WTC11 (cell line): ENCODE results near the gene THSD8. TPM values are rescaled to one million over a fixed set of nuclear protein-coding genes. Genes with fewer than 3 reads are reported as not detected.
A peak's percentile ranks its signal among the peaks of the same experiment; 100 is the strongest.

ENCODE experiments used
- ATAC-seq: fragments of 200-7000 bp; cut with Tn5 transposase; 2 replicates; pipeline ENCODE4 v1.10.0; 2021; ENCODE audit warnings: mild to moderate bottlenecking, moderate library complexity
- CTCF ChIA-PET: fragments of 300-600 bp; sonication (Branson Sonifier 250); formaldehyde crosslinking; loops from one replicate; lab custom pipeline; 2021; ENCODE audit warnings: antibody characterized with exemption; lab: Charles Lee
- POLR2A ChIA-PET: fragments of 350-600 bp; sonication (Branson Sonifier 250); formaldehyde crosslinking; loops from one replicate; lab custom pipeline; 2021; ENCODE audit warnings: antibody characterized with exemption; lab: Charles Lee
- DNase-seq: peaks from one replicate; pipeline ENCODE4 v3.0.0; 2021; ENCODE audit warnings: low spot score
- H3K27ac Mint-ChIP-seq: 2 replicates; pipeline ENCODE4 v1.8.0; 2021; ENCODE audit warnings: mixed read lengths
- H3K27me3 Mint-ChIP-seq: 2 replicates; pipeline ENCODE4 v1.8.0; 2021; ENCODE audit warnings: low read depth, mild to moderate bottlenecking, moderate library complexity, mixed read lengths
- H3K36me3 Mint-ChIP-seq: 2 replicates; pipeline ENCODE4 v1.8.0; 2021; ENCODE audit warnings: mixed read lengths
- H3K4me1 Mint-ChIP-seq: 2 replicates; pipeline ENCODE4 v1.8.0; 2022; ENCODE audit warnings: mixed read lengths
- H3K4me3 Mint-ChIP-seq: 2 replicates; pipeline ENCODE4 v1.8.0; 2021; ENCODE audit warnings: mild to moderate bottlenecking, moderate library complexity, mixed read lengths
- H3K9me3 Mint-ChIP-seq: 2 replicates; pipeline ENCODE4 v1.8.0; 2021; ENCODE audit warnings: mixed read lengths
- CREB1 ChIP-seq: sonication (generic); formaldehyde crosslinking; IDR thresholded peaks from 2 replicates; pipeline ENCODE4 v1.8.0; 2023; ENCODE audit warnings: mild to moderate bottlenecking, missing genetic modification reagents
- JAZF1 ChIP-seq: fragments of 250-450 bp; sonication (Bioruptor Pico); IDR thresholded peaks from 2 replicates; pipeline ENCODE4 v1.9.0; 2021; ENCODE audit warnings: moderate library complexity, mild to moderate bottlenecking, inconsistent platforms
- JUN ChIP-seq: sonication (generic); formaldehyde crosslinking; IDR thresholded peaks from 2 replicates; pipeline ENCODE4 v1.8.0; 2023; ENCODE audit warnings: mild to moderate bottlenecking, missing genetic modification reagents
- KAT7 ChIP-seq: sonication (generic); formaldehyde crosslinking; IDR thresholded peaks from 2 replicates; pipeline ENCODE4 v1.8.1; 2023; ENCODE audit warnings: missing genetic modification reagents, mild to moderate bottlenecking, borderline replicate concordance
- MYBL2 ChIP-seq: sonication (generic); formaldehyde crosslinking; IDR thresholded peaks from 2 replicates; pipeline ENCODE4 v1.8.1; 2023; ENCODE audit warnings: mild to moderate bottlenecking, moderate library complexity, missing genetic modification reagents
- NFATC4 ChIP-seq: fragments of 250-450 bp; sonication (Bioruptor Pico); IDR thresholded peaks from 2 replicates; pipeline ENCODE4 v1.9.0; 2021; ENCODE audit warnings: mild to moderate bottlenecking
- NR2C2 ChIP-seq: sonication (generic); formaldehyde crosslinking; IDR thresholded peaks from 2 replicates; pipeline ENCODE4 v1.8.0; 2022; ENCODE audit warnings: mild to moderate bottlenecking, missing genetic modification reagents
- PRDM15 ChIP-seq: sonication (generic); formaldehyde crosslinking; IDR thresholded peaks from 2 replicates; pipeline ENCODE4 v1.8.0; 2022; ENCODE audit warnings: missing genetic modification reagents
- TCF7 ChIP-seq: sonication (generic); formaldehyde crosslinking; IDR thresholded peaks from 2 replicates; pipeline ENCODE4 v1.8.0; 2022; ENCODE audit warnings: mild to moderate bottlenecking, low read depth, missing genetic modification reagents, moderate library complexity
- ZBTB21 ChIP-seq: sonication (generic); formaldehyde crosslinking; IDR thresholded peaks from 2 replicates; pipeline ENCODE4 v1.8.1; 2023; ENCODE audit warnings: mild to moderate bottlenecking, missing genetic modification reagents, borderline replicate concordance
- ZNF121 ChIP-seq: sonication (generic); formaldehyde crosslinking; IDR thresholded peaks from 2 replicates; pipeline ENCODE4 v1.8.0; 2023; ENCODE audit warnings: missing genetic modification reagents
- ZNF281 ChIP-seq: sonication (generic); formaldehyde crosslinking; IDR thresholded peaks from 2 replicates; pipeline ENCODE4 v1.8.0; 2023; ENCODE audit warnings: mild to moderate bottlenecking, missing genetic modification reagents
- ZNF396 ChIP-seq: fragments of 250-450 bp; sonication (Bioruptor Pico); IDR thresholded peaks from 2 replicates; pipeline ENCODE4 v1.8.0; 2021; ENCODE audit warnings: mild to moderate bottlenecking, moderate library complexity, borderline replicate concordance
- total RNA-seq: library from RNA; stranded (reverse); gene quantifications from 3 replicates; pipeline ENCODE4 v1.2.3, GENCODE V29; 2021
- TF ChIP-seq, protein P1 (sequence below): sonication (generic); formaldehyde crosslinking; conservative IDR thresholded peaks from 2 replicates; pipeline ENCODE4 v1.8.1; 2023; ENCODE audit warnings: mild to moderate bottlenecking, low read depth, missing genetic modification reagents, moderate library complexity
- TF ChIP-seq, protein P2 (sequence below): sonication (generic); formaldehyde crosslinking; IDR thresholded peaks from 2 replicates; pipeline ENCODE4 v1.8.1; 2023; ENCODE audit warnings: mild to moderate bottlenecking, missing genetic modification reagents, borderline replicate concordance
- TF ChIP-seq, protein P3 (sequence below): sonication (generic); formaldehyde crosslinking; IDR thresholded peaks from 2 replicates; pipeline ENCODE4 v1.8.1; 2023; ENCODE audit warnings: mild to moderate bottlenecking, moderate library complexity, missing genetic modification reagents
- TF ChIP-seq, protein P4 (sequence below): sonication (generic); formaldehyde crosslinking; IDR thresholded peaks from 2 replicates; pipeline ENCODE4 v1.8.0; 2022; ENCODE audit warnings: mild to moderate bottlenecking, missing genetic modification reagents
- TF ChIP-seq, protein P5 (sequence below): sonication (generic); formaldehyde crosslinking; IDR thresholded peaks from 2 replicates; pipeline ENCODE4 v1.8.1; 2022; ENCODE audit warnings: mild to moderate bottlenecking, missing genetic modification reagents, moderate library complexity, borderline replicate concordance

The THSD8 gene
- total RNA-seq, 1 experiment from 2014 or later = 30.1 TPM

DNA sequence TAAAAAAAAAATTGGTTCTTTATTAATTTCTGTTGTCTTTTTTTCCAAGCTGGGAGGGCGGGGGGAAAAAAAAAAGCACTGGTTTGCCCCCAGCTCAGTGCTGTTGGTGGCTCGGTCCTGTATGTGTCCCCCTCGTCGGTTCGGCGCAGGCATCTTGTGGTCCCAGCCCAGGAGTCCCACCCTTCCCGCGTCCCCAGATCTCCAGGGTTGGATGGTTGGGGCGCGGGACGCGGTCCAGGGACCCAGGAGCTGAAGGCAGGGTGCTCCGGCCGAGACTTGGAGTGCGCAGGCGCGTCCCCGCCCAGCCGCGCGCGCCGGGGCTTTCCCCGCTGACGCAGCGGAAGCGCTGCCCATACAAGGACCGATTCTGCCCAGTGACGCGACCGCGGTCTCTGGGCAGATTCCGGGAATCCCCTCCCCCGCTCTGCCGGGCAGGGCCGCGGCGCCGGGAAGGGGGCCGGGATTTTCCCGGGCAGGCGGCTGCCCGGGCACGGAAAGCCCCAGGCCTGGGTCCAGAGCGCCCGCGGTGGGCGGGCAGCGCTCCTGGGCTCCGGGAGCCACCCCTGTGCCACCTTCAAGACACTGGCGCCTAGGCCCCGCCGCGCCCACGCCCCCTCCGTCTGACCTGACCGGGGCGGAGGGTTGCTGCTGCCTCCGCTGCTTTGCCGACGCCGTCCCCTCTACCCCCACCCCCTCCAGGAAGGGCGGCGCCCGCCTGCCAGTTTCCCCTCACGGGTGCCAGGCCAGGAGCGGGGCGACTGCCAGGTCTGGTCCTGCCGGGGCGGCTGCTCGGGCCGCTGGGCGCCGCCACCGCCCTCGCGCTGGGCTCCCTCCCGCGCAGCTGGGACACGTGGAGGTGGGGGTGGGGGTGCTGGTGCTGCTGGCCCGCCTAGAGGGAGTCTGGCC, 8.3 kb upstream of the THSD8 start:
- H3K27ac Mint-ChIP-seq = peak overlapping the region; percentile 93
- CTCF ChIA-PET = interaction anchor here (0.6 to 14.0 kb wide), 15 partner anchors 8 to 162 kb away, joined by 3 to 341 read pairs (median 10); partner anchors contain the start of genes HOOK2, PRDX2, RNASEH2A and THSD8
- POLR2A ChIA-PET = interaction anchor here (0.7 to 3.1 kb wide), 9 partner anchors 9 to 112 kb away, joined by 3 to 29 read pairs (median 4); partner anchors contain the start of genes HOOK2 and RNASEH2A
- peak overlapping the region; percentile 84 for H3K4me3 Mint-ChIP-seq
- H3K4me1 Mint-ChIP-seq = peaks cover 34% of the 10 kb centered on the region
- ATAC-seq (peak; percentile 18), DNase-seq (peak; percentile 91)
- H3K36me3 Mint-ChIP-seq = peaks cover 7% of the 10 kb centered on the region
- H3K27me3 Mint-ChIP-seq = peaks cover 32% of the 10 kb centered on the region
- H3K9me3 Mint-ChIP-seq = no peaks in the 10 kb centered on the region
- TF ChIP-seq TCF7 (CRISPR knock-in tag) (no peak), ZNF396 (CRISPR knock-in tag) (no peak), CREB1 (CRISPR knock-in tag) (peak; percentile 72; the same call in 1 of the 2 replicates), NR2C2 (CRISPR knock-in tag) (no peak), ZNF281 (CRISPR knock-in tag) (0 out of 2 replicates have a peak, but pooled peaks have one; percentile 51), NFATC4 (CRISPR knock-in tag) (no peak), MYBL2 (CRISPR knock-in tag) (0 out of 2 replicates have a peak, but pooled peaks have one; percentile 47), ZNF121 (CRISPR knock-in tag) (no peak), JUN (CRISPR knock-in tag) (no peak), JAZF1 (CRISPR knock-in tag) (no peak), ZBTB21 (no peak), PRDM15 (CRISPR knock-in tag) (no peak), KAT7 (CRISPR knock-in tag) (no peak)
- TF ChIP-seq, protein P1, sequence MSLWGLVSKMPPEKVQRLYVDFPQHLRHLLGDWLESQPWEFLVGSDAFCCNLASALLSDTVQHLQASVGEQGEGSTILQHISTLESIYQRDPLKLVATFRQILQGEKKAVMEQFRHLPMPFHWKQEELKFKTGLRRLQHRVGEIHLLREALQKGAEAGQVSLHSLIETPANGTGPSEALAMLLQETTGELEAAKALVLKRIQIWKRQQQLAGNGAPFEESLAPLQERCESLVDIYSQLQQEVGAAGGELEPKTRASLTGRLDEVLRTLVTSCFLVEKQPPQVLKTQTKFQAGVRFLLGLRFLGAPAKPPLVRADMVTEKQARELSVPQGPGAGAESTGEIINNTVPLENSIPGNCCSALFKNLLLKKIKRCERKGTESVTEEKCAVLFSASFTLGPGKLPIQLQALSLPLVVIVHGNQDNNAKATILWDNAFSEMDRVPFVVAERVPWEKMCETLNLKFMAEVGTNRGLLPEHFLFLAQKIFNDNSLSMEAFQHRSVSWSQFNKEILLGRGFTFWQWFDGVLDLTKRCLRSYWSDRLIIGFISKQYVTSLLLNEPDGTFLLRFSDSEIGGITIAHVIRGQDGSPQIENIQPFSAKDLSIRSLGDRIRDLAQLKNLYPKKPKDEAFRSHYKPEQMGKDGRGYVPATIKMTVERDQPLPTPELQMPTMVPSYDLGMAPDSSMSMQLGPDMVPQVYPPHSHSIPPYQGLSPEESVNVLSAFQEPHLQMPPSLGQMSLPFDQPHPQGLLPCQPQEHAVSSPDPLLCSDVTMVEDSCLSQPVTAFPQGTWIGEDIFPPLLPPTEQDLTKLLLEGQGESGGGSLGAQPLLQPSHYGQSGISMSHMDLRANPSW (CRISPR knock-in tag) = no peak
- TF ChIP-seq, protein P2, sequence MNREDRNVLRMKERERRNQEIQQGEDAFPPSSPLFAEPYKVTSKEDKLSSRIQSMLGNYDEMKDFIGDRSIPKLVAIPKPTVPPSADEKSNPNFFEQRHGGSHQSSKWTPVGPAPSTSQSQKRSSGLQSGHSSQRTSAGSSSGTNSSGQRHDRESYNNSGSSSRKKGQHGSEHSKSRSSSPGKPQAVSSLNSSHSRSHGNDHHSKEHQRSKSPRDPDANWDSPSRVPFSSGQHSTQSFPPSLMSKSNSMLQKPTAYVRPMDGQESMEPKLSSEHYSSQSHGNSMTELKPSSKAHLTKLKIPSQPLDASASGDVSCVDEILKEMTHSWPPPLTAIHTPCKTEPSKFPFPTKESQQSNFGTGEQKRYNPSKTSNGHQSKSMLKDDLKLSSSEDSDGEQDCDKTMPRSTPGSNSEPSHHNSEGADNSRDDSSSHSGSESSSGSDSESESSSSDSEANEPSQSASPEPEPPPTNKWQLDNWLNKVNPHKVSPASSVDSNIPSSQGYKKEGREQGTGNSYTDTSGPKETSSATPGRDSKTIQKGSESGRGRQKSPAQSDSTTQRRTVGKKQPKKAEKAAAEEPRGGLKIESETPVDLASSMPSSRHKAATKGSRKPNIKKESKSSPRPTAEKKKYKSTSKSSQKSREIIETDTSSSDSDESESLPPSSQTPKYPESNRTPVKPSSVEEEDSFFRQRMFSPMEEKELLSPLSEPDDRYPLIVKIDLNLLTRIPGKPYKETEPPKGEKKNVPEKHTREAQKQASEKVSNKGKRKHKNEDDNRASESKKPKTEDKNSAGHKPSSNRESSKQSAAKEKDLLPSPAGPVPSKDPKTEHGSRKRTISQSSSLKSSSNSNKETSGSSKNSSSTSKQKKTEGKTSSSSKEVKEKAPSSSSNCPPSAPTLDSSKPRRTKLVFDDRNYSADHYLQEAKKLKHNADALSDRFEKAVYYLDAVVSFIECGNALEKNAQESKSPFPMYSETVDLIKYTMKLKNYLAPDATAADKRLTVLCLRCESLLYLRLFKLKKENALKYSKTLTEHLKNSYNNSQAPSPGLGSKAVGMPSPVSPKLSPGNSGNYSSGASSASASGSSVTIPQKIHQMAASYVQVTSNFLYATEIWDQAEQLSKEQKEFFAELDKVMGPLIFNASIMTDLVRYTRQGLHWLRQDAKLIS (CRISPR knock-in tag) = no peak
- TF ChIP-seq, protein P3, sequence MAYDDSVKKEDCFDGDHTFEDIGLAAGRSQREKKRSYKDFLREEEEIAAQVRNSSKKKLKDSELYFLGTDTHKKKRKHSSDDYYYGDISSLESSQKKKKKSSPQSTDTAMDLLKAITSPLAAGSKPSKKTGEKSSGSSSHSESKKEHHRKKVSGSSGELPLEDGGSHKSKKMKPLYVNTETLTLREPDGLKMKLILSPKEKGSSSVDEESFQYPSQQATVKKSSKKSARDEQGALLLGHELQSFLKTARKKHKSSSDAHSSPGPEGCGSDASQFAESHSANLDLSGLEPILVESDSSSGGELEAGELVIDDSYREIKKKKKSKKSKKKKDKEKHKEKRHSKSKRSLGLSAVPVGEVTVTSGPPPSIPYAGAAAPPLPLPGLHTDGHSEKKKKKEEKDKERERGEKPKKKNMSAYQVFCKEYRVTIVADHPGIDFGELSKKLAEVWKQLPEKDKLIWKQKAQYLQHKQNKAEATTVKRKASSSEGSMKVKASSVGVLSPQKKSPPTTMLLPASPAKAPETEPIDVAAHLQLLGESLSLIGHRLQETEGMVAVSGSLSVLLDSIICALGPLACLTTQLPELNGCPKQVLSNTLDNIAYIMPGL (CRISPR knock-in tag) = no peak
- TF ChIP-seq, protein P4, sequence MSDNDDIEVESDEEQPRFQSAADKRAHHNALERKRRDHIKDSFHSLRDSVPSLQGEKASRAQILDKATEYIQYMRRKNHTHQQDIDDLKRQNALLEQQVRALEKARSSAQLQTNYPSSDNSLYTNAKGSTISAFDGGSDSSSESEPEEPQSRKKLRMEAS = peak; percentile 69; the same call in 1 of the 2 replicates
- TF ChIP-seq, protein P5, sequence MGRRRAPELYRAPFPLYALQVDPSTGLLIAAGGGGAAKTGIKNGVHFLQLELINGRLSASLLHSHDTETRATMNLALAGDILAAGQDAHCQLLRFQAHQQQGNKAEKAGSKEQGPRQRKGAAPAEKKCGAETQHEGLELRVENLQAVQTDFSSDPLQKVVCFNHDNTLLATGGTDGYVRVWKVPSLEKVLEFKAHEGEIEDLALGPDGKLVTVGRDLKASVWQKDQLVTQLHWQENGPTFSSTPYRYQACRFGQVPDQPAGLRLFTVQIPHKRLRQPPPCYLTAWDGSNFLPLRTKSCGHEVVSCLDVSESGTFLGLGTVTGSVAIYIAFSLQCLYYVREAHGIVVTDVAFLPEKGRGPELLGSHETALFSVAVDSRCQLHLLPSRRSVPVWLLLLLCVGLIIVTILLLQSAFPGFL (CRISPR knock-in tag) = no peak
